NCI-H2196 treated with DMSO at 0.1 percent for 48 hours (cell line): Measurements from ENCODE around the gene SCLY.

ENCODE experiments used
- DNase-seq: peaks from one replicate; lab custom pipeline; 2025; ENCODE audit not compliant: unreplicated experiment; lab: John Stamatoyannopoulos, UW

SCLY gene

GRCh38 chr2:238097201-238097987 lies 36.6 kb downstream of the SCLY start:
- DNase-seq, result no peak

GRCh38 chr2:238097988-238098871 lies 37.4 kb downstream of the SCLY start:
- no peak for DNase-seq

GRCh38 chr2:238098901-238099713 lies 38.3 kb downstream of the SCLY start:
- DNase-seq, result no peak

GRCh38 chr2:238099714-238100048 lies 38.9 kb downstream of the SCLY start:
- DNase-seq, result no peak

- DNase-seq, result no peak
These were observed 39.4 kb downstream of the SCLY start, which contains the start of gene ESPNL for GRCh38 chr2:238100049-238100820. Gene ESPNL (plus strand): TSS chr2:238100340. CDS start chr2:238100420, 80 bp downstream.

- DNase-seq, result no peak
These were observed 40.3 kb downstream of the SCLY start for GRCh38 chr2:238100821-238101771.

GRCh38 chr2:238101891-238102841 lies 41.4 kb downstream of the SCLY start:
- no peak for DNase-seq

- DNase-seq, result no peak
These were observed 42.1 kb downstream of the SCLY start for GRCh38 chr2:238102865-238103264.

GRCh38 chr2:238103465-238104225 lies 42.8 kb downstream of the SCLY start:
- DNase-seq, result no peak

GRCh38 chr2:238104226-238104690 lies 43.5 kb downstream of the SCLY start:
- DNase-seq, result no peak

GRCh38 chr2:238104691-238105371 lies 44.0 kb downstream of the SCLY start:
- no peak for DNase-seq

GRCh38 chr2:238105506-238106338 lies 44.9 kb downstream of the SCLY start:
- no peak for DNase-seq

- no peak for DNase-seq
These were observed 45.5 kb downstream of the SCLY start for GRCh38 chr2:238106339-238106697.

- DNase-seq, result no peak
These were observed 46.1 kb downstream of the SCLY start for GRCh38 chr2:238106698-238107524.
